Stimulated activated CD4-positive, alpha-beta T cell treated with anti-CD3 and anti-CD28 coated beads, Interleukin-2, amount 100 ng/mL, for 4 hours (primary cell): Measurements from ENCODE around the gene C2orf72.
"Not testable (repeated sequence)": the region's sequence is repeated elsewhere in the genome, so short reads cannot be mapped to it uniquely, and the experiment has no call there.

Experiments
- DNase-seq: peaks from one replicate; pipeline ENCODE4 v3.0.0-alpha.2; 2020; ENCODE audit warnings: low read depth

The C2orf72 gene

GRCh38 chr2:231015478-231015877 lies 21.8 kb upstream of the C2orf72 start:
- no peak for DNase-seq

GRCh38 chr2:231015926-231016325 lies 21.4 kb upstream of the C2orf72 start:
- no peak for DNase-seq

GRCh38 chr2:231016566-231017230 lies 20.6 kb upstream of the C2orf72 start:
- DNase-seq, result no peak

GRCh38 chr2:231017231-231017598 lies 20.1 kb upstream of the C2orf72 start:
- no peak for DNase-seq

- no peak for DNase-seq
Observed at GRCh38 chr2:231018184-231018583, 19.1 kb upstream of the C2orf72 start.

GRCh38 chr2:231025059-231025458 lies 12.3 kb upstream of the C2orf72 start:
- DNase-seq, result not testable (repeated sequence)

- no peak for DNase-seq
Observed at GRCh38 chr2:231028889-231029288, 8.4 kb upstream of the C2orf72 start.

GRCh38 chr2:231029563-231029962 lies 7.8 kb upstream of the C2orf72 start:
- DNase-seq, result no peak

GRCh38 chr2:231030725-231031124 lies 6.6 kb upstream of the C2orf72 start:
- DNase-seq, result no peak

- DNase-seq, result no peak
Observed at GRCh38 chr2:231032575-231033140, 4.7 kb upstream of the C2orf72 start.

GRCh38 chr2:231033147-231034132 lies 3.9 kb upstream of the C2orf72 start:
- DNase-seq, result no peak

- no peak for DNase-seq
Observed at GRCh38 chr2:231034291-231034882, 2.9 kb upstream of the C2orf72 start.

GRCh38 chr2:231036131-231036530 lies 1.2 kb upstream of the C2orf72 start:
- no peak for DNase-seq

GRCh38 chr2:231036578-231037106 lies 681 bp upstream of the C2orf72 start:
- no peak for DNase-seq

- no peak for DNase-seq
Observed at GRCh38 chr2:231037731-231038482, 584 bp downstream of the C2orf72 start.

GRCh38 chr2:231038483-231039293 lies 1.4 kb downstream of the C2orf72 start:
- no peak for DNase-seq

GRCh38 chr2:231039294-231039664 lies 2.0 kb downstream of the C2orf72 start:
- DNase-seq, result no peak

GRCh38 chr2:231039821-231040364 lies 2.6 kb downstream of the C2orf72 start:
- no peak for DNase-seq

- DNase-seq, result no peak
Observed at GRCh38 chr2:231041061-231041689, 3.9 kb downstream of the C2orf72 start.

GRCh38 chr2:231043796-231044195 lies 6.5 kb downstream of the C2orf72 start:
- DNase-seq, result no peak
